CD4-positive, alpha-beta T cell (primary cell): ENCODE measurements around the gene SLITRK2. TPM values are rescaled to one million over a fixed set of nuclear protein-coding genes. Genes with fewer than 3 reads are reported as not detected.

Experiments used
- ATAC-seq: fragments of 200-7000 bp; cut with Tn5 transposase; one replicate; pipeline ENCODE4 v1.10.0; 2022; ENCODE audit warnings: mild to moderate bottlenecking; ENCODE audit not compliant: poor library complexity
- CTCF ChIA-PET: fragments of 350-600 bp; sonication (Branson Sonifier 250); formaldehyde crosslinking; loops from one replicate; lab custom pipeline; 2021; ENCODE audit warnings: antibody characterized with exemption, inconsistent platforms; lab: Charles Lee
- POLR2A ChIA-PET: fragments of 350-600 bp; sonication (Branson Sonifier 250); formaldehyde crosslinking; loops from one replicate; lab custom pipeline; 2021; ENCODE audit warnings: antibody characterized with exemption, inconsistent platforms; lab: Charles Lee
- DNase-seq, 14 experiments: peaks; one replicate each; pipeline ENCODE4 v3.0.0-alpha.2; 2013 to 2020; ENCODE audit warnings: mixed read lengths in 2 of 14
- H3K27ac ChIP-seq, 2 donors: one replicate each; pipeline versions ENCODE4 v1.5.1 to v1.7.0; 2013; ENCODE audit warnings: low read length in 2 of 2, low read depth in 1 of 2, mild to moderate bottlenecking in 1 of 2
- H3K27me3 ChIP-seq, 2 experiments: 1 replicate in 1 of 2; 2 replicates in 1 of 2; pipeline versions ENCODE4 v1.6.1 to v1.7.0; 2013; ENCODE audit warnings: low read length in 2 of 2, control low read depth in 1 of 2, mild to moderate bottlenecking in 1 of 2, moderate library complexity in 1 of 2; ENCODE audit not compliant: insufficient read depth in 2 of 2, control insufficient read depth in 1 of 2
- H3K36me3 ChIP-seq: one replicate; pipeline ENCODE4 v1.6.1; 2013; ENCODE audit warnings: low read length, control low read depth; ENCODE audit not compliant: insufficient read depth
- H3K4me1 ChIP-seq: one replicate; pipeline ENCODE4 v1.6.1; 2013; ENCODE audit warnings: low read length, control low read depth; ENCODE audit not compliant: insufficient read depth
- H3K4me3 ChIP-seq: one replicate; pipeline ENCODE4 v1.5.1; 2013; ENCODE audit warnings: mild to moderate bottlenecking, low read length, moderate library complexity
- H3K9me3 ChIP-seq, 2 experiments: 1 replicate in 1 of 2; 2 replicates in 1 of 2; pipeline versions ENCODE4 v1.6.1 to v1.7.0; 2013; ENCODE audit warnings: low read length in 2 of 2, mild to moderate bottlenecking in 2 of 2, control low read depth in 1 of 2, moderate library complexity in 1 of 2; ENCODE audit not compliant: control insufficient read depth in 1 of 2, insufficient read depth in 1 of 2
- H3K27ac Mint-ChIP-seq: one replicate; pipeline ENCODE4 v1.8.0; 2020; ENCODE audit warnings: mixed read lengths
- H3K27me3 Mint-ChIP-seq: one replicate; pipeline ENCODE4 v1.8.0; 2021; ENCODE audit warnings: mixed read lengths
- H3K36me3 Mint-ChIP-seq: one replicate; pipeline ENCODE4 v1.8.0; 2021; ENCODE audit warnings: low read depth, mixed read lengths
- H3K4me1 Mint-ChIP-seq: one replicate; pipeline ENCODE4 v1.8.0; 2021; ENCODE audit warnings: low read depth, mixed read lengths
- H3K4me3 Mint-ChIP-seq: one replicate; pipeline ENCODE4 v1.8.0; 2020; ENCODE audit warnings: mild to moderate bottlenecking, mixed read lengths
- H3K9me3 Mint-ChIP-seq: one replicate; pipeline ENCODE4 v1.8.0; 2020; ENCODE audit warnings: mixed read lengths
- intact Hi-C, 2 experiments: fragments of 100-400 bp; cut with DNase I in 1 of 2; cut with micrococcal nuclease in 1 of 2; formaldehyde crosslinking; loops; one replicate each; pipeline versions ENCODE4 v1.15.1 to v1.9.0; 2023 to 2025; cut with DNase I, micrococcal nuclease
- total RNA-seq, 174 experiments: library from RNA in 2 of 174; stranded (reverse) in 2 of 174; gene quantifications; one replicate each; pipeline ENCODE4 v1.2.3 and lab custom pipeline; 2021 to 2026
- TF ChIP-seq, protein P1 (sequence below): fragments of 200-600 bp; IDR thresholded peaks from one replicate; pipeline ENCODE4 v1.8.0; 2022; ENCODE audit warnings: antibody characterized with exemption, mild to moderate bottlenecking

SLITRK2 gene
- total RNA-seq, 2 experiments from 2014 or later, result not detected

- CTCF ChIA-PET, result no interaction called here
These were observed 25.7 kb downstream of the SLITRK2 start for GRCh38 chrX:145843146-145843904.

DNA sequence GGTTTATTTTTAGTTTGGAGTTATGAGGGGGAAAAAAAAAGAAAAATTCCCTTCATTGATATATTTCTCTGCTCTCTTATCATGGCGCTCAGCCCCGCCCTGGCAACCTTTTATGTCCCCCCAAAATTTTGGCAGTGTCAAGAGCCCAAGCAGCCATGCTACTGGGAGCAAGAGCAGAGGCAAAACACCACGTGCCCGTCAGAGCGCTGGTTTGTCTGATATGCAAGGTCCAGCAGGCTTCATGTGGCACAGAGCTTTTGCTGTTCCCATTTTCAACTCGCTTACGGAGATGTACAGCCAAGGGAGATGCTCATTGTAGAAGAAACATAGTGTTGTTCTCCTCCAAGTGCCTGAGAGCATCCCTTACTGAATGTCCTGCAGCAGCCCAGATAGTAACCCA lies 27.3 kb downstream of the SLITRK2 start:
- H3K27me3 ChIP-seq, result no peaks in the 10 kb centered on the region
- Mint-ChIP-seq H3K36me3 (no peaks in the 10 kb centered on the region), H3K27me3 (no peaks in the 10 kb centered on the region), H3K4me1 (no peaks in the 10 kb centered on the region), H3K27ac (no peak overlapping the region), H3K9me3 (peaks cover 4% of the 10 kb centered on the region), H3K4me3 (no peak overlapping the region)
- TF ChIP-seq, protein P1, sequence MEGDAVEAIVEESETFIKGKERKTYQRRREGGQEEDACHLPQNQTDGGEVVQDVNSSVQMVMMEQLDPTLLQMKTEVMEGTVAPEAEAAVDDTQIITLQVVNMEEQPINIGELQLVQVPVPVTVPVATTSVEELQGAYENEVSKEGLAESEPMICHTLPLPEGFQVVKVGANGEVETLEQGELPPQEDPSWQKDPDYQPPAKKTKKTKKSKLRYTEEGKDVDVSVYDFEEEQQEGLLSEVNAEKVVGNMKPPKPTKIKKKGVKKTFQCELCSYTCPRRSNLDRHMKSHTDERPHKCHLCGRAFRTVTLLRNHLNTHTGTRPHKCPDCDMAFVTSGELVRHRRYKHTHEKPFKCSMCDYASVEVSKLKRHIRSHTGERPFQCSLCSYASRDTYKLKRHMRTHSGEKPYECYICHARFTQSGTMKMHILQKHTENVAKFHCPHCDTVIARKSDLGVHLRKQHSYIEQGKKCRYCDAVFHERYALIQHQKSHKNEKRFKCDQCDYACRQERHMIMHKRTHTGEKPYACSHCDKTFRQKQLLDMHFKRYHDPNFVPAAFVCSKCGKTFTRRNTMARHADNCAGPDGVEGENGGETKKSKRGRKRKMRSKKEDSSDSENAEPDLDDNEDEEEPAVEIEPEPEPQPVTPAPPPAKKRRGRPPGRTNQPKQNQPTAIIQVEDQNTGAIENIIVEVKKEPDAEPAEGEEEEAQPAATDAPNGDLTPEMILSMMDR, result no peak
- no peaks in the 10 kb centered on the region for H3K4me1 ChIP-seq
- DNase-seq, result no peak
- intact Hi-C loops, result no loop called here
- H3K4me3 ChIP-seq, result no peak overlapping the region
- H3K9me3 ChIP-seq, result peaks cover 0 to 5% of the 10 kb centered on the region in 2 experiments
- H3K27ac ChIP-seq, result no peak overlapping the region
- no peak for ATAC-seq
- no peaks in the 10 kb centered on the region for H3K36me3 ChIP-seq
- CTCF ChIA-PET, result no interaction called here
- POLR2A ChIA-PET, result no interaction called here

More at GRCh38 chrX:145843146-145843904, 25.7 kb downstream of the SLITRK2 start:
- H3K4me3 Mint-ChIP-seq, result no peak overlapping the region
- H3K36me3 ChIP-seq, result no peaks in the 10 kb centered on the region
- TF ChIP-seq, protein P1, result no peak
- H3K27ac Mint-ChIP-seq, result no peak overlapping the region
- intact Hi-C loops, result no loop called here
- no peak for ATAC-seq
- H3K36me3 Mint-ChIP-seq, result no peaks in the 10 kb centered on the region
- POLR2A ChIA-PET, result no interaction called here
- no peak overlapping the region for H3K4me3 ChIP-seq
- peaks cover 4% of the 10 kb centered on the region for H3K9me3 Mint-ChIP-seq
- no peaks in the 10 kb centered on the region for H3K27me3 Mint-ChIP-seq
- H3K27me3 ChIP-seq, result no peaks in the 10 kb centered on the region
- no peak for DNase-seq
- no peak overlapping the region for H3K27ac ChIP-seq
- no peaks in the 10 kb centered on the region for H3K9me3 ChIP-seq
- H3K4me1 ChIP-seq, result no peaks in the 10 kb centered on the region
- no peaks in the 10 kb centered on the region for H3K4me1 Mint-ChIP-seq

DNA sequence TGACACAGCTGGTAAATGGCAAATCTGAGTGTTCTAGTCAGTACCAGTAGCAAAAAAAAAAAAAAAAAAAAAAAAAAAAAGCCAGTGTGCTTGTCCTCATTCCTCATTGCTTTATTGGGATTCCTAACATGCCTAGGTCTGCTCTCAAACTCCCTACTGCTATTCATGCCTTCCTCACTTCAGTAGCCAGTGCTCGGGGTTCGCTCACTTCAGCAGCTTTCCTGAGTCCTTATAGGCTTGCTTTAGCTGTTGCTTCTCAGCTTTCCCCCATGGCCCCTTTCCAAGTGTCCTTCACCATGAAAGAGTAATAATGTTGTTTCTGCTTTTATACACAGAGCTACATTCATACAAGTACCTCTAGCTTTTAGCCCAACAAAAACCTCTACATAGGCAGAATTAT lies 30.8 kb downstream of the SLITRK2 start:
- H3K4me1 ChIP-seq, result no peaks in the 10 kb centered on the region
- no peaks in the 10 kb centered on the region for H3K27me3 ChIP-seq
- no peak overlapping the region for H3K27ac ChIP-seq
- ChIA-PET POLR2A (no interaction called here), CTCF (no interaction called here)
- Mint-ChIP-seq H3K27me3 (no peaks in the 10 kb centered on the region), H3K36me3 (no peaks in the 10 kb centered on the region), H3K9me3 (no peaks in the 10 kb centered on the region), H3K4me1 (no peaks in the 10 kb centered on the region), H3K4me3 (no peak overlapping the region), H3K27ac (no peak overlapping the region)
- ATAC-seq (no peak), DNase-seq (no peak)
- intact Hi-C loops, result no loop called here
- H3K36me3 ChIP-seq, result no peaks in the 10 kb centered on the region
- no peak overlapping the region for H3K4me3 ChIP-seq
- TF ChIP-seq, protein P1, result no peak
- H3K9me3 ChIP-seq, result peaks cover 0 to 5% of the 10 kb centered on the region in 2 experiments
